ENCODE results near the gene ADH1C.

The ADH1C gene

DNA sequence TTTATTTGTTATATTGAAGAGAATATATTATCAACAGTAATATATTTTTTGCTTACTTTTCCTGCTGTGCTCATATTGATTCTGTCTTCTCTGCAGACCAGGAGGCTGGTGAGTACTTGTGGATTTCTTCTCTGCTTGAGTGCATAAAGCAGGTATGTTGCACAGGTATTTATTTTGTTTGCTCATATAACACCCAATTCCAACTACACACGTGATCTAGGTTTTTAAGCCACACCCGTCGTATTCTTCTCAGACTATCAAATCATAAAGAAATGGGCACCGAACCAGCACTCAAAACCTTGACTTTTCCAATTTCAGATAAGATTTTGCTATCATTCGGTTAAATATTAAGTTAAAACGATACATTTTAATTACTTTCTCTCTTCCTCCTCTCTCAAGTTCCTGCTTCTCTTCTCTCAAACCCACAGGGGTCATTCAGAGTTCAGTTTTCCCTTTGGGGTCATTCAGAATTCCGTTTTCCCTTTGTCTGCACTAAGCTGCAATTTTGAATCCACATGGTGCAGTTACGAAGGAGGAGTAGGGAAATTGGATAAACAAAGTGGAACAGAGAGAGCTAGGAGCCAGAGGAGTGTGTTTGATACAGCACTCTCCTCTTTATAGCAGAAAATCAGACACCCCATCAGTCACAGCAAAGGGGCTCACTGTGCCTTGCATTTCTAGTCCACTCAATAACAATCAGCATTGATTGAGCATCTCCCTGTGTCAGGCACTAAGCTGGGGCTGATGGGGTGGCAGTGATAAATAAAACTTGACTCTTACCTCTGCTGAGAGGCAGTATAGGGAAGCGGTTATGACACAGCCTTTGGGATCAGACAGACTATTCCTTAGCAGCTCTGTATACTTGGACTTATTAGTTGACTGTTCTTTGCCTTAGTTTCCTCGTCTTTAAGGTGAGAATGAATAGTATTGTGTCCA, at the start of gene ADH1C:
Gene ADH1C, minus strand, starts transcription at position 145 of the 936 bp plus-strand sequence. Its CDS starts 71 bp downstream, at position 74.
- no peak within 1 kb of the TSS for H3K4me3 ChIP-seq (ENCODE audit: low read depth, low read length, poor library complexity, severe bottlenecking)
- no peak within 1 kb of the TSS for H3K9ac ChIP-seq (ENCODE audit: low read length)
- H3K27ac ChIP-seq (ENCODE audit: low read depth, low read length, poor library complexity, severe bottlenecking) = no peak within 1 kb of the TSS
- no peaks in the 10 kb centered on the region for H3K4me1 ChIP-seq (ENCODE audit: insufficient read depth, low read length, severe bottlenecking)
- H3F3A ChIP-seq (ENCODE audit: insufficient read depth, low read length) = no peaks in the 10 kb centered on the region
- H3K27me3 ChIP-seq (ENCODE audit: insufficient read depth, low read length) = no peaks in the 10 kb centered on the region
- H3K79me2 ChIP-seq (ENCODE audit: insufficient read depth, low read length) = no peaks in the 10 kb centered on the region
- no peaks in the 10 kb centered on the region for H3K36me3 ChIP-seq (ENCODE audit: insufficient read depth, low read length)
- no peaks in the 10 kb centered on the region for H3K9me2 ChIP-seq (ENCODE audit: low read depth, low read length)
- no peak for TF ChIP-seq EZH2 (IDR thresholded peaks at IDR 0.05; ENCODE audit: borderline replicate concordance, low read length)
- TF ChIP-seq, protein P1, sequence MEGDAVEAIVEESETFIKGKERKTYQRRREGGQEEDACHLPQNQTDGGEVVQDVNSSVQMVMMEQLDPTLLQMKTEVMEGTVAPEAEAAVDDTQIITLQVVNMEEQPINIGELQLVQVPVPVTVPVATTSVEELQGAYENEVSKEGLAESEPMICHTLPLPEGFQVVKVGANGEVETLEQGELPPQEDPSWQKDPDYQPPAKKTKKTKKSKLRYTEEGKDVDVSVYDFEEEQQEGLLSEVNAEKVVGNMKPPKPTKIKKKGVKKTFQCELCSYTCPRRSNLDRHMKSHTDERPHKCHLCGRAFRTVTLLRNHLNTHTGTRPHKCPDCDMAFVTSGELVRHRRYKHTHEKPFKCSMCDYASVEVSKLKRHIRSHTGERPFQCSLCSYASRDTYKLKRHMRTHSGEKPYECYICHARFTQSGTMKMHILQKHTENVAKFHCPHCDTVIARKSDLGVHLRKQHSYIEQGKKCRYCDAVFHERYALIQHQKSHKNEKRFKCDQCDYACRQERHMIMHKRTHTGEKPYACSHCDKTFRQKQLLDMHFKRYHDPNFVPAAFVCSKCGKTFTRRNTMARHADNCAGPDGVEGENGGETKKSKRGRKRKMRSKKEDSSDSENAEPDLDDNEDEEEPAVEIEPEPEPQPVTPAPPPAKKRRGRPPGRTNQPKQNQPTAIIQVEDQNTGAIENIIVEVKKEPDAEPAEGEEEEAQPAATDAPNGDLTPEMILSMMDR (IDR thresholded peaks at IDR 0.05; ENCODE audit: low read length) = no peak
- H2AFZ ChIP-seq (ENCODE audit: low read length) = no peak within 1 kb of the TSS
- no peaks in the 10 kb centered on the region for H4K20me1 ChIP-seq (ENCODE audit: insufficient read depth, low read length)
- no peaks in the 10 kb centered on the region for H3K9me3 ChIP-seq (ENCODE audit: low read length)
- no peak within 1 kb of the TSS for H3K4me2 ChIP-seq (ENCODE audit: low read length)

- no peak overlapping the region for H3K4me3 ChIP-seq (ENCODE audit: low read depth, low read length, poor library complexity, severe bottlenecking)
- no peaks in the 10 kb centered on the region for H3K79me2 ChIP-seq (ENCODE audit: insufficient read depth, low read length)
- TF ChIP-seq EZH2 (IDR thresholded peaks at IDR 0.05; ENCODE audit: borderline replicate concordance, low read length) = no peak
- TF ChIP-seq, protein P1 (IDR thresholded peaks at IDR 0.05; ENCODE audit: low read length) = no peak
- no peaks in the 10 kb centered on the region for H3K36me3 ChIP-seq (ENCODE audit: insufficient read depth, low read length)
- H3K27me3 ChIP-seq (ENCODE audit: insufficient read depth, low read length) = no peaks in the 10 kb centered on the region
- H3K27ac ChIP-seq (ENCODE audit: low read depth, low read length, poor library complexity, severe bottlenecking) = no peak overlapping the region
- no peak overlapping the region for H3K9ac ChIP-seq (ENCODE audit: low read length)
- no peaks in the 10 kb centered on the region for H4K20me1 ChIP-seq (ENCODE audit: insufficient read depth, low read length)
- no peaks in the 10 kb centered on the region for H3K9me2 ChIP-seq (ENCODE audit: low read depth, low read length)
- no peaks in the 10 kb centered on the region for H3K4me1 ChIP-seq (ENCODE audit: insufficient read depth, low read length, severe bottlenecking)
- H3F3A ChIP-seq (ENCODE audit: insufficient read depth, low read length) = no peaks in the 10 kb centered on the region
- no peak overlapping the region for H2AFZ ChIP-seq (ENCODE audit: low read length)
- no peaks in the 10 kb centered on the region for H3K9me3 ChIP-seq (ENCODE audit: low read length)
- no peak overlapping the region for H3K4me2 ChIP-seq (ENCODE audit: low read length)
These were observed 48.3 kb upstream of the ADH1C start for GRCh38 chr4:99400831-99401230.

- Histone ChIP-seq H3K9me2 (ENCODE audit: low read depth, low read length) (no peaks in the 10 kb centered on the region), H2AFZ (ENCODE audit: low read length) (no peak overlapping the region), H3K4me2 (ENCODE audit: low read length) (no peak overlapping the region), H3K36me3 (ENCODE audit: insufficient read depth, low read length) (no peaks in the 10 kb centered on the region), H3K4me1 (ENCODE audit: insufficient read depth, low read length, severe bottlenecking) (no peaks in the 10 kb centered on the region), H3K9me3 (ENCODE audit: low read length) (no peaks in the 10 kb centered on the region), H3K27me3 (ENCODE audit: insufficient read depth, low read length) (no peaks in the 10 kb centered on the region), H3K27ac (ENCODE audit: low read depth, low read length, poor library complexity, severe bottlenecking) (no peak overlapping the region), H3K79me2 (ENCODE audit: insufficient read depth, low read length) (no peaks in the 10 kb centered on the region), H4K20me1 (ENCODE audit: insufficient read depth, low read length) (no peaks in the 10 kb centered on the region), H3F3A (ENCODE audit: insufficient read depth, low read length) (no peaks in the 10 kb centered on the region), H3K9ac (ENCODE audit: low read length) (no peak overlapping the region), H3K4me3 (ENCODE audit: low read depth, low read length, poor library complexity, severe bottlenecking) (no peak overlapping the region)
- no peak for TF ChIP-seq EZH2 (IDR thresholded peaks at IDR 0.05; ENCODE audit: borderline replicate concordance, low read length)
- TF ChIP-seq, protein P1 (IDR thresholded peaks at IDR 0.05; ENCODE audit: low read length) = no peak
These were observed 46.5 kb upstream of the ADH1C start for GRCh38 chr4:99399017-99399416.

Data from OCI-LY1 (cell line).